H1 (cell line): Measurements from ENCODE around the gene AKT1S1.

Experiments
- CTCF ChIP-seq, 3 experiments: IDR thresholded peaks; 1 replicate in 2 of 3; 2 replicates in 1 of 3; pipeline versions ENCODE4 v1.5.1 to v1.6.1; 2011; ENCODE audit warnings: low read length in 3 of 3, mild to moderate bottlenecking in 3 of 3, inconsistent platforms in 2 of 3, low read depth in 1 of 3, moderate library complexity in 1 of 3; ENCODE audit not compliant: insufficient read depth in 1 of 3; ENCODE audit errors: control extremely low read depth in 1 of 3
- POLR2A ChIP-seq, 2 experiments: IDR thresholded peaks; 1 replicate in 1 of 2; 2 replicates in 1 of 2; pipeline ENCODE4 v1.6.1; 2011; ENCODE audit warnings: low read depth in 2 of 2, low read length in 2 of 2, mild to moderate bottlenecking in 2 of 2; ENCODE audit errors: control extremely low read depth in 1 of 2
- RFX5 ChIP-seq: IDR thresholded peaks from 2 replicates; pipeline ENCODE4 v1.6.1; 2011; ENCODE audit warnings: low read depth, low read length, improper control_type of control experiment, borderline replicate concordance

- TF ChIP-seq POLR2A (IDR thresholded peaks at IDR 0.05; ENCODE audit: control extremely low read depth in 1 of 2, low read depth in 2 of 2, low read length in 2 of 2) (no peak), CTCF (IDR thresholded peaks at IDR 0.05; ENCODE audit: control extremely low read depth in 1 of 3, insufficient read depth in 1 of 3, low read depth in 1 of 3, low read length in 3 of 3) (no peak), RFX5 (no peak)
Measured at GRCh38 chr19:49884760-49885159, 7.6 kb upstream of the AKT1S1 start.
